Thyroid gland (tissue), 4 donors: Measurements from ENCODE around the gene IMPDH1.

ENCODE experiments used
- POLR2A ChIP-seq, 2 donors: fragments of 450-650 bp; IDR thresholded peaks; one replicate each; pipeline ENCODE4 v1.6.1; 2017; ENCODE audit warnings: antibody characterized with exemption in 2 of 2, mild to moderate bottlenecking in 2 of 2, moderate library complexity in 1 of 2
- TF ChIP-seq, protein P1 (sequence below), 6 experiments: fragments of 200-600 bp in 3 of 6; fragments of 450-650 bp in 3 of 6; sonication (generic) in 3 of 6; IDR thresholded peaks; one replicate each; pipeline ENCODE4 v1.5.1; 2016 to 2019; ENCODE audit warnings: antibody characterized with exemption in 6 of 6, mild to moderate bottlenecking in 2 of 6, inconsistent platforms in 1 of 6, moderate library complexity in 1 of 6

DNA sequence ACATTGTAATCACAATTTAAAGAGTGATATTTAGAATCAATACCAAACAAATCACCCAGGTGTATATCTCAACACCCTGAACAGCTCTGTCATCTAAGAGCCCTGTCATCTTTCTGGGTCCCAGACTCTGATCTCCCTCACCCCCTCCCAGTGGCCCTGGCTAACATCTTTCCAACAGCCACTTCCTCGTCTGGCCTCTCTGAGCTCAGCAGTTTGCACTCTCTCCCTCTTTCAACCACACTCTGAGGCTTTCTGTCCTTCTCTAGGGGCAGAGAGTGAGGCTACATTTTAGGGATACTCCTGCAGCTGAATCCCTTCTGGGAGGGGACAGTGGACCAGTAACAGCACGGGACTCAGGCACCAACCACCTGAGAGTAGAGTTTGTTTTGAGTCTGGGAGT lies 31.1 kb downstream of the IMPDH1 start:
- TF ChIP-seq, protein P1, sequence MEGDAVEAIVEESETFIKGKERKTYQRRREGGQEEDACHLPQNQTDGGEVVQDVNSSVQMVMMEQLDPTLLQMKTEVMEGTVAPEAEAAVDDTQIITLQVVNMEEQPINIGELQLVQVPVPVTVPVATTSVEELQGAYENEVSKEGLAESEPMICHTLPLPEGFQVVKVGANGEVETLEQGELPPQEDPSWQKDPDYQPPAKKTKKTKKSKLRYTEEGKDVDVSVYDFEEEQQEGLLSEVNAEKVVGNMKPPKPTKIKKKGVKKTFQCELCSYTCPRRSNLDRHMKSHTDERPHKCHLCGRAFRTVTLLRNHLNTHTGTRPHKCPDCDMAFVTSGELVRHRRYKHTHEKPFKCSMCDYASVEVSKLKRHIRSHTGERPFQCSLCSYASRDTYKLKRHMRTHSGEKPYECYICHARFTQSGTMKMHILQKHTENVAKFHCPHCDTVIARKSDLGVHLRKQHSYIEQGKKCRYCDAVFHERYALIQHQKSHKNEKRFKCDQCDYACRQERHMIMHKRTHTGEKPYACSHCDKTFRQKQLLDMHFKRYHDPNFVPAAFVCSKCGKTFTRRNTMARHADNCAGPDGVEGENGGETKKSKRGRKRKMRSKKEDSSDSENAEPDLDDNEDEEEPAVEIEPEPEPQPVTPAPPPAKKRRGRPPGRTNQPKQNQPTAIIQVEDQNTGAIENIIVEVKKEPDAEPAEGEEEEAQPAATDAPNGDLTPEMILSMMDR (IDR thresholded peaks at IDR 0.05) = no peak
- no peak for TF ChIP-seq POLR2A (IDR thresholded peaks at IDR 0.05)
